Tibial nerve (tissue), 4 donors: ENCODE results near the gene BGLAP.

Experiments used
- CTCF ChIP-seq, 5 experiments: fragments of 200-600 bp in 3 of 5; fragments of 450-650 bp in 2 of 5; sonication (generic) in 3 of 5; IDR thresholded peaks; one replicate each; pipeline ENCODE4 v1.5.1; 2016 to 2019; ENCODE audit warnings: antibody characterized with exemption in 5 of 5, mild to moderate bottlenecking in 3 of 5, moderate library complexity in 2 of 5
- EP300 ChIP-seq, 2 donors: sonication (generic); formaldehyde crosslinking; IDR thresholded peaks; one replicate each; pipeline ENCODE4 v1.6.1; 2017; ENCODE audit warnings: antibody characterized with exemption in 2 of 2, mild to moderate bottlenecking in 1 of 2

- no peak for TF ChIP-seq EP300 (IDR thresholded peaks at IDR 0.05)
- TF ChIP-seq CTCF (IDR thresholded peaks at IDR 0.05), result no peak
Measured at GRCh38 chr1:156259805-156260204, 17.8 kb downstream of the BGLAP start.
